ENCODE data around the gene PGAM2. TPM values are rescaled to one million over a fixed set of nuclear protein-coding genes. Genes with fewer than 3 reads are reported as not detected.

The PGAM2 gene
- total RNA-seq, 2 donors from 2014 or later = 1.2 to 1.3 TPM

GRCh38 chr7:44046321-44047061 is 18.9 kb downstream of the PGAM2 start:
- WGBS, 2 experiments (ENCODE audit: insufficient coverage in 1 of 2, insufficient read length in 1 of 2) = 94 to 95% methylated on average over 6 to 8 of the region's 8 CpGs
- no peak overlapping the region for H3K27ac Mint-ChIP-seq
- Histone ChIP-seq H3K4me1 (ENCODE audit: control insufficient read depth, insufficient read depth, low read length) (no peaks in the 10 kb centered on the region), H3K9ac (ENCODE audit: extremely low read depth, low read length, poor library complexity, severe bottlenecking) (no peak overlapping the region), H3K4me3 (ENCODE audit: low read length) (peak overlapping the region; percentile 99), H3K27ac (ENCODE audit: low read depth, low read length) (no peak overlapping the region), H3K9me3 (ENCODE audit: control insufficient read depth, low read length) (peaks cover 4% of the 10 kb centered on the region), H3K36me3 (ENCODE audit: control insufficient read depth, insufficient read depth, low read length) (peaks cover 42% of the 10 kb centered on the region), H3K27me3 (ENCODE audit: control insufficient read depth, insufficient read depth, low read length, poor library complexity, severe bottlenecking) (peaks cover 5% of the 10 kb centered on the region)
- DNase-seq = peak; percentile 13
- H3K27me3 Mint-ChIP-seq (ENCODE audit: insufficient read depth) = peaks cover 11% of the 10 kb centered on the region
- no peaks in the 10 kb centered on the region for H3K9me3 Mint-ChIP-seq
- peaks cover 14% of the 10 kb centered on the region for H3K4me1 Mint-ChIP-seq
- H3K36me3 Mint-ChIP-seq (ENCODE audit: low read depth) = peaks cover 19% of the 10 kb centered on the region
- no peak for TF ChIP-seq CTCF (conservative IDR thresholded peaks at IDR 0.05)
- H3K4me3 Mint-ChIP-seq = peak overlapping the region; percentile 77

- WGBS, 2 experiments (ENCODE audit: insufficient coverage in 1 of 2, insufficient read length in 1 of 2) = 34 to 35% methylated on average over 15 of the region's 15 CpGs
- no peak for TF ChIP-seq CTCF (conservative IDR thresholded peaks at IDR 0.05)
- H3K9ac ChIP-seq (ENCODE audit: extremely low read depth, low read length, poor library complexity, severe bottlenecking) = peak overlapping the region; percentile 69
These were observed 19.9 kb downstream of the PGAM2 start for GRCh38 chr7:44045226-44046014.

GRCh38 chr7:44044315-44045225 is 20.8 kb downstream of the PGAM2 start, which contains the start of gene DBNL:
Gene DBNL, plus strand, starts transcription at chr7:44044702. Its CDS starts 36 bp downstream, at chr7:44044738.
- Histone ChIP-seq H3K27me3 (ENCODE audit: control insufficient read depth, insufficient read depth, low read length, poor library complexity, severe bottlenecking) (peaks cover 11% of the 10 kb centered on the region), H3K27ac (ENCODE audit: low read depth, low read length) (peak within 1 kb of the TSS; percentile 2), H3K9ac (ENCODE audit: extremely low read depth, low read length, poor library complexity, severe bottlenecking) (peak within 1 kb of the TSS; percentile 69), H3K9me3 (ENCODE audit: control insufficient read depth, low read length) (peaks cover 4% of the 10 kb centered on the region), H3K36me3 (ENCODE audit: control insufficient read depth, insufficient read depth, low read length) (peaks cover 23% of the 10 kb centered on the region), H3K4me3 (ENCODE audit: low read length) (peak within 1 kb of the TSS; percentile 99), H3K4me1 (ENCODE audit: control insufficient read depth, insufficient read depth, low read length) (no peaks in the 10 kb centered on the region)
- Mint-ChIP-seq H3K27ac (peak within 1 kb of the TSS; percentile 30), H3K27me3 (ENCODE audit: insufficient read depth) (peaks cover 19% of the 10 kb centered on the region), H3K4me3 (peak within 1 kb of the TSS; percentile 77), H3K9me3 (no peaks in the 10 kb centered on the region), H3K36me3 (ENCODE audit: low read depth) (peaks cover 10% of the 10 kb centered on the region), H3K4me1 (peaks cover 14% of the 10 kb centered on the region)
- peak; percentile 98 for DNase-seq
- no peak for TF ChIP-seq CTCF (conservative IDR thresholded peaks at IDR 0.05)
- WGBS, 2 experiments (ENCODE audit: insufficient coverage in 1 of 2, insufficient read length in 1 of 2) = 0 to 1% methylated on average over 42 to 74 of the region's 74 CpGs

More at GRCh38 chr7:44045226-44046014, 19.9 kb downstream of the PGAM2 start:
- Histone ChIP-seq H3K9me3 (ENCODE audit: control insufficient read depth, low read length) (peaks cover 4% of the 10 kb centered on the region), H3K4me1 (ENCODE audit: control insufficient read depth, insufficient read depth, low read length) (no peaks in the 10 kb centered on the region), H3K4me3 (ENCODE audit: low read length) (peak overlapping the region; percentile 99), H3K27me3 (ENCODE audit: control insufficient read depth, insufficient read depth, low read length, poor library complexity, severe bottlenecking) (peaks cover 11% of the 10 kb centered on the region), H3K36me3 (ENCODE audit: control insufficient read depth, insufficient read depth, low read length) (peaks cover 31% of the 10 kb centered on the region), H3K27ac (ENCODE audit: low read depth, low read length) (peak overlapping the region; percentile 2)
- H3K4me1 Mint-ChIP-seq = peaks cover 14% of the 10 kb centered on the region
- peaks cover 11% of the 10 kb centered on the region for H3K36me3 Mint-ChIP-seq (ENCODE audit: low read depth)
- no peaks in the 10 kb centered on the region for H3K9me3 Mint-ChIP-seq
- peak overlapping the region; percentile 77 for H3K4me3 Mint-ChIP-seq
- H3K27me3 Mint-ChIP-seq (ENCODE audit: insufficient read depth) = peaks cover 19% of the 10 kb centered on the region
- no peak for DNase-seq
- H3K27ac Mint-ChIP-seq = peak overlapping the region; percentile 30

Data from endodermal cell (in vitro differentiated cells).